GM23338 (cell line): ENCODE data around the gene P2RX7. TPM values are rescaled to one million over a fixed set of nuclear protein-coding genes. Genes with fewer than 3 reads are reported as not detected.

Experiments used
- ATAC-seq: fragments of 200-7000 bp; cut with Tn5 transposase; 3 replicates; pipeline ENCODE4 v1.9.1; 2020
- DNase-seq: peaks from one replicate; pipeline ENCODE4 v3.0.0-alpha.2; 2015; ENCODE audit warnings: low spot score
- H2AFZ ChIP-seq: fragments of 200-600 bp; sonication (generic); 2 replicates; pipeline ENCODE4 v1.8.0; 2016; ENCODE audit warnings: antibody characterized with exemption, mild to moderate bottlenecking, moderate library complexity
- H3F3A ChIP-seq: fragments of 200-600 bp; sonication (generic); replicated peaks from 2 replicates; pipeline ENCODE4 v1.8.0; 2017; ENCODE audit warnings: antibody characterized with exemption, mixed run types, low read depth
- H3K27ac ChIP-seq: fragments of 200-600 bp; sonication (generic); 2 replicates; pipeline ENCODE4 v1.6.1; 2016; ENCODE audit warnings: low read depth
- H3K27me3 ChIP-seq: fragments of 200-600 bp; sonication (generic); 2 replicates; pipeline ENCODE4 v1.8.0; 2016; ENCODE audit warnings: mild to moderate bottlenecking, mixed run types, moderate library complexity; ENCODE audit not compliant: insufficient read depth
- H3K36me3 ChIP-seq: fragments of 200-600 bp; sonication (generic); 2 replicates; pipeline ENCODE4 v1.8.0; 2016; ENCODE audit warnings: mild to moderate bottlenecking; ENCODE audit not compliant: insufficient read depth
- H3K4me1 ChIP-seq: fragments of 200-600 bp; sonication (generic); 2 replicates; pipeline ENCODE4 v1.8.0; 2016; ENCODE audit warnings: mild to moderate bottlenecking, moderate library complexity; ENCODE audit not compliant: insufficient read depth
- H3K4me2 ChIP-seq: fragments of 200-600 bp; sonication (generic); 2 replicates; pipeline ENCODE4 v1.7.1; 2017; ENCODE audit warnings: mixed run types
- H3K4me3 ChIP-seq: fragments of 200-600 bp; sonication (generic); 2 replicates; pipeline ENCODE4 v1.6.1; 2016; ENCODE audit warnings: mixed run types
- H3K79me2 ChIP-seq: fragments of 200-600 bp; sonication (generic); replicated peaks from 2 replicates; pipeline ENCODE4 v1.8.0; 2017; ENCODE audit warnings: mild to moderate bottlenecking; ENCODE audit not compliant: insufficient read depth
- H3K9me2 ChIP-seq: fragments of 200-600 bp; sonication (generic); 2 replicates; pipeline ENCODE4 v1.8.0; 2017; ENCODE audit not compliant: insufficient read depth
- H4K20me1 ChIP-seq: fragments of 200-600 bp; sonication (generic); replicated peaks from 2 replicates; pipeline ENCODE4 v1.8.0; 2017; ENCODE audit warnings: mild to moderate bottlenecking; ENCODE audit not compliant: insufficient read depth
- H3K27ac Mint-ChIP-seq: 2 replicates; pipeline ENCODE4 v1.8.0; 2020; ENCODE audit warnings: inconsistent platforms, mild to moderate bottlenecking, moderate library complexity, mixed read lengths
- H3K27me3 Mint-ChIP-seq: 3 replicates; pipeline ENCODE4 v1.8.0; 2022; ENCODE audit warnings: low read depth, mild to moderate bottlenecking, moderate library complexity, mixed read lengths, inconsistent platforms; ENCODE audit not compliant: insufficient read depth, poor library complexity
- H3K36me3 Mint-ChIP-seq: 3 replicates; pipeline ENCODE4 v1.8.0; 2021; ENCODE audit warnings: low read depth, mild to moderate bottlenecking, inconsistent platforms, moderate library complexity, mixed read lengths
- H3K4me1 Mint-ChIP-seq: 3 replicates; pipeline ENCODE4 v1.8.0; 2020; ENCODE audit warnings: mild to moderate bottlenecking, inconsistent platforms, mixed read lengths
- H3K4me3 Mint-ChIP-seq: 3 replicates; pipeline ENCODE4 v1.8.0; 2021; ENCODE audit warnings: moderate library complexity, mild to moderate bottlenecking, inconsistent platforms, mixed read lengths
- H3K9me3 Mint-ChIP-seq: 3 replicates; pipeline ENCODE4 v1.8.0; 2020; ENCODE audit warnings: moderate library complexity, mild to moderate bottlenecking, inconsistent platforms, mixed read lengths
- CTCF ChIP-seq, 2 experiments: fragments of 200-600 bp in 1 of 2; sonication (generic) in 1 of 2; conservative IDR thresholded peaks; 2 replicates each; pipeline versions ENCODE4 v1.5.1 to v1.6.1; 2016 to 2017; ENCODE audit warnings: antibody characterized with exemption in 2 of 2, low read depth in 2 of 2, mild to moderate bottlenecking in 2 of 2, moderate library complexity in 1 of 2
- ETS1 ChIP-seq: IDR thresholded peaks from 2 replicates; pipeline ENCODE4 v1.6.1; 2016; ENCODE audit warnings: antibody characterized with exemption
- EZH2 ChIP-seq: fragments of 200-600 bp; sonication (generic); IDR thresholded peaks from one replicate; pipeline ENCODE4 v1.8.0; 2017; ENCODE audit warnings: antibody characterized with exemption, mild to moderate bottlenecking, low read depth; ENCODE audit not compliant: unreplicated experiment
- EZH2phosphoT487 ChIP-seq: fragments of 200-600 bp; sonication (generic); IDR thresholded peaks from one replicate; pipeline ENCODE4 v1.8.1; 2018; ENCODE audit warnings: antibody characterized with exemption; ENCODE audit not compliant: unreplicated experiment
- JUNB ChIP-seq: IDR thresholded peaks from one replicate; pipeline ENCODE4 v1.6.1; 2016; ENCODE audit warnings: antibody characterized with exemption; ENCODE audit not compliant: unreplicated experiment
- POLR2AphosphoS5 ChIP-seq: IDR thresholded peaks from 2 replicates; pipeline ENCODE4 v1.6.1; 2016; ENCODE audit warnings: antibody characterized with exemption, low read depth
- STAT1 ChIP-seq: IDR thresholded peaks from one replicate; pipeline ENCODE4 v1.6.1; 2016; ENCODE audit warnings: antibody characterized with exemption; ENCODE audit not compliant: unreplicated experiment
- ZNF114 ChIP-seq: fragments of 250-450 bp; sonication (Bioruptor Pico); IDR thresholded peaks from 2 replicates; pipeline ENCODE4 v1.5.0; 2020; ENCODE audit warnings: mild to moderate bottlenecking, moderate library complexity
- polyA plus RNA-seq: library from polyadenylated mRNA; unstranded; fragments of >200 nt; fragmentation: Nextera tagmentation; extraction: Ambion mirVana; gene quantifications from 2 replicates; pipeline ENCODE4 v1.2.1, GENCODE V29; 2016
- total RNA-seq: library from RNA; depleted of rRNA; stranded (reverse); fragments of >200 nt; shearing (Covaris generic); gene quantifications from 2 replicates; pipeline ENCODE4 v1.2.3, GENCODE V29; 2014

P2RX7 gene
- total and polyA plus RNA-seq, 2 experiments from 2014 or later, result 0.24 to 0.48 TPM

GRCh38 chr12:121142171-121142950, 9.7 kb downstream of the P2RX7 start:
- DNase-seq (no peak), ATAC-seq (no peak)
- Histone ChIP-seq H3K4me3 (no peak overlapping the region), H3K27me3 (no peaks in the 10 kb centered on the region), H3K4me2 (no peak overlapping the region), H3K4me1 (no peaks in the 10 kb centered on the region), H4K20me1 (no peaks in the 10 kb centered on the region), H2AFZ (no peak overlapping the region), H3K27ac (no peak overlapping the region), H3K79me2 (no peaks in the 10 kb centered on the region), H3F3A (no peaks in the 10 kb centered on the region), H3K9me2 (0 out of 2 replicates have a peak, but pooled peaks cover 3% of the 10 kb centered on the region), H3K36me3 (no peaks in the 10 kb centered on the region)
- H3K4me3 Mint-ChIP-seq, result no peak overlapping the region
- H3K9me3 Mint-ChIP-seq, result peaks cover 4% of the 10 kb centered on the region; the same call in 1 of the 3 replicates
- H3K27me3 Mint-ChIP-seq, result peaks cover 7% of the 10 kb centered on the region
- no peaks in the 10 kb centered on the region; the same call in 2 of the 3 replicates for H3K36me3 Mint-ChIP-seq
- H3K4me1 Mint-ChIP-seq, result no peaks in the 10 kb centered on the region
- no peak for TF ChIP-seq POLR2AphosphoS5
- TF ChIP-seq CTCF (conservative IDR thresholded peaks at IDR 0.05; ENCODE audit: low read depth in 2 of 2), result no peak
- TF ChIP-seq EZH2, result no peak
- no peak for TF ChIP-seq EZH2phosphoT487
- TF ChIP-seq ETS1, result no peak
- no peak overlapping the region for H3K27ac Mint-ChIP-seq

GRCh38 chr12:121144416-121144914, 11.8 kb downstream of the P2RX7 start:
- Histone ChIP-seq H3K4me2 (no peak overlapping the region), H2AFZ (no peak overlapping the region), H4K20me1 (no peaks in the 10 kb centered on the region), H3K9me2 (no peaks in the 10 kb centered on the region), H3K4me1 (no peaks in the 10 kb centered on the region), H3K27me3 (no peaks in the 10 kb centered on the region), H3F3A (no peaks in the 10 kb centered on the region), H3K4me3 (no peak overlapping the region), H3K36me3 (no peaks in the 10 kb centered on the region), H3K27ac (no peak overlapping the region), H3K79me2 (no peaks in the 10 kb centered on the region)
- ATAC-seq (no peak), DNase-seq (no peak)
- Mint-ChIP-seq H3K4me3 (no peak overlapping the region), H3K4me1 (no peaks in the 10 kb centered on the region), H3K9me3 (peaks cover 4% of the 10 kb centered on the region; the same call in 1 of the 3 replicates), H3K36me3 (no peaks in the 10 kb centered on the region; the same call in 2 of the 3 replicates), H3K27me3 (peaks cover 9% of the 10 kb centered on the region), H3K27ac (no peak overlapping the region)
- no peak for TF ChIP-seq CTCF (conservative IDR thresholded peaks at IDR 0.05; ENCODE audit: low read depth in 2 of 2)
- TF ChIP-seq ZNF114 (CRISPR knock-in tag), result no peak
- no peak for TF ChIP-seq STAT1
- TF ChIP-seq JUNB, result no peak
- TF ChIP-seq POLR2AphosphoS5, result no peak
- no peak for TF ChIP-seq EZH2
